ENCODE measurements around the gene CAMSAP1.

CAMSAP1 gene

DNA sequence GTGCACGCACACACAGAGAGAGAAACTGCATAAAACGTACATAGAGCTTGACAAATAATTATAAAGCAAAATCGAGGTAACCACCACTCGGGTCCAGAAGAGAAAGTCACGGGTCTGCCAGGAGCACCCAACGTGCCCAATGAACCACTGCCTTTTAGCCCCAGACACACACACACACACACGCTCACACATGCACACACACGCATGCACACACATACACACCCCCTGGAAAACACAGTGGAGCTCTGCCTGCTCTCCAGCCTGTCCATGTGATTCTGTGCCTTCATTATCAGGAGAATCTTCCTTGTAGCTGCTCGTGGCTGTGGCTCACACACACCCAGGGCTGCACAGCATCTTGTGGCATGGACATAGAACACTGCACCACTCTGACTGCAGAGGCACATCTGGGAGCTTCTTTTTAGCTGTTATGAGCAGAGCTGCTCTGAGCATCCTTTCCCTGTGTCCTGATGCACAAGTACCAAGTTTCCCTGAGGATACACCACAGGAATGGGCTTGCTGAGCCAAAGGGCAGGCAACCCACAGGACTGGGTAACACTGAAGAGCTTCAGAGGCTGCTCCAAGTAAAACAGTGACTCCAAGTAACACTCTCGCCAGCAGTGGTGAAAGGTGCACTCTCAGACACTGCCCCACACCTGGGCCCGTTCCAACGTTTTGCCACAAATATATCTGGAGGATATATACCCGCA is 58.9 kb downstream of the CAMSAP1 start:
- TF ChIP-seq ZNF274 (IDR thresholded peaks at IDR 0.05; ENCODE audit: low read depth, low read length): no peak
- H3K4me3 ChIP-seq (ENCODE audit: low read length): no peak overlapping the region

DNA sequence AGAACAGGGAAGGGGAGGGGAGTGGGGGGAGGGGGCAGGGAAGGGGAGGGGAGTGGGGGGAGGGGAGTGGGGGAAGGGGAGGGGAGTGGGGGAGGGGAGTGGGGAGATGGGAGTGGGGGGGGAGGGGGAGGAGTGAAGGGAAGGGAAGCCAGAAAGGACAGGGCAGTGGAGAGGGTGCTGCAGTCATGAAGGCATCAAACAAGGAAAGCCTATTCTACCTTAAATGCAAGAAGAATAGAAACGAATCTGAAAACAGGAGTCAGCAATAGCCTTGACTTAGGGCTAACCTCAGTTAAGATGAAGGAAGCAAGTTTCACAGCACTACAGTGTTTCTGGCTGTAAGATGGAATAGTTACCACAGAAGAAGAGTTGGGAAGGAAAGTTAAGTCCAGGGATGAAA is 59.5 kb downstream of the CAMSAP1 start:
- H3K4me3 ChIP-seq (ENCODE audit: low read length): no peak overlapping the region
- no peak for TF ChIP-seq ZNF274 (IDR thresholded peaks at IDR 0.05; ENCODE audit: low read depth, low read length)

DNA sequence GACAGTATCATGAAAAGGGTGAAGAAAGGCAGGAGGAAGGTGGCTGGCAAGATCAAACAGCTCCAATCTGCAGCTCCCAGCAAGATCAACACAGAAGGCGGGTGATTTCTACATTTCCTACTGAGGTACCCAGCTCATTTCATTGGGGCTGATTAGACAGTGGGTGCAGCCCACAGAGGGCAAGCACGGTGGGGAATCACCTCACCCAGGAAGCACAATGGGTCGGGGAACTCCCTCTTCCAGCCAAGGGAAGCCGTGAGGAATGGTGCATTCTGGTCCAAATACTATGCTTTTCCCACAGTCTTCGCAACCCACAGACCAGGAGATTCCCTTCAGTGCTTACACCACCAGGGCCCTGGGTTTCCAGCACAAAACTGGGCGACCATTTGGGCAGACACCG is 66.8 kb downstream of the CAMSAP1 start:
- TF ChIP-seq ZNF274 (IDR thresholded peaks at IDR 0.05; ENCODE audit: low read depth, low read length): no peak

DNA sequence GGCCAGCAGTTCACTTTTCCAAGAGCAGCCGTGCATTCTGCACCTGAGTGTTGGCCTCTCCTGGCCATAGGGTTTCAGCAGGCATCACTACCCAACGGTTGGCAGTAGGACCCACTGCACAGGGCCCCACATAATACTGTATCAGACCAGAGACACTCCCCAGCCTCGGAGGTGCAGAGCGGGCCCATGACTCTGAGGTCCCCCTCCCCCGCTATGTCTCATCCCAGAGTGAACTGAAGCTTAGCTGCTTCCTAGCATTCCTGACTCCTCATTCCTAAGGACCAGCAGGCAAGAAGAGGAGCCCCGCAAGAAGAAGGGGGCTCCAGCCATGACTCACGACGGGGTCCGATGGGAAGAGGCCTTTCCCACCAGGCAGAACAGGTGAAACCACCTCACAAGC is 67.2 kb downstream of the CAMSAP1 start:
- H3K4me3 ChIP-seq (ENCODE audit: low read length): no peak overlapping the region
- TF ChIP-seq ZNF274 (IDR thresholded peaks at IDR 0.05; ENCODE audit: low read depth, low read length): no peak

More for the DNA sequence above, 66.8 kb downstream of the CAMSAP1 start:
- H3K4me3 ChIP-seq (ENCODE audit: low read length): no peak overlapping the region

DNA sequence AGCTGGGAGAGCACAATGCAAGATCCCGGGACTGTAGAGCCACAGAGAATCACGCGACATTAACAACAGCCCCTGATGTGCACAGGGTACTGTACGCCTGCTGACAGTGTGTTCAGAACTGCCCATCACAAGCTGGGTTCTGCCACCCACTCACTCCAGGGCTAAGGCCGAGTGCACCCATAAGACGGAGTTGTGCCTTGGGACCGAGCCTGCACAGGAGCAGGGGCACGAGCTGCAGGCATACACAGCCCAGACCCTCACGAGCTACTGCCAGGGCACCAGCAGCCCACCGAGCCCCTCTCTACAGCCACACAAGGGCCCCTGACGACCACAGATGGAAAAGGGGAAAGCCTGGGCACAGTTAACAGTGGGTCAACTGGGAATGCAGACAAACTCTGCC is 67.8 kb downstream of the CAMSAP1 start:
- no peak for TF ChIP-seq ZNF274 (IDR thresholded peaks at IDR 0.05; ENCODE audit: low read depth, low read length)
- H3K4me3 ChIP-seq (ENCODE audit: low read length): no peak overlapping the region

DNA sequence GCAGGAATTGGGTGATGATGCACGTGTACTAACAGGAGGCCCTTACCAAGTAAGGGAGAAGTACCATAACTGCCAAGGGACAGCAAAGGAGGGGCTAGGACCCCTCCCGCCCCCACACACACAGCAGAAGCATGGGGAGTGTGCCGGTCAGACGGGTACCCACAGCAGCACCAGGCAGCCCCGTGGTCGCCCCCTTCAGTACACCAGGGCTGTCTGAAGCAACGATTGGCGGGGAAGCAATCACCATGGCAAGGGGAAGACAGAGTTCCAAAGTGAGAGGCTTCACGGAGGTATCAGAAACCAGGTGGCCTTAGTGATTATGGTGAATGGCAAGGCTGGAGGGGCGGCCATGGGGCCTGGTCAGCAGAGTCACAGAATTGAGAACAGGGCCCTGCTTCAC is 72.2 kb downstream of the CAMSAP1 start:
- no peak overlapping the region for H3K4me3 ChIP-seq (ENCODE audit: low read length)

DNA sequence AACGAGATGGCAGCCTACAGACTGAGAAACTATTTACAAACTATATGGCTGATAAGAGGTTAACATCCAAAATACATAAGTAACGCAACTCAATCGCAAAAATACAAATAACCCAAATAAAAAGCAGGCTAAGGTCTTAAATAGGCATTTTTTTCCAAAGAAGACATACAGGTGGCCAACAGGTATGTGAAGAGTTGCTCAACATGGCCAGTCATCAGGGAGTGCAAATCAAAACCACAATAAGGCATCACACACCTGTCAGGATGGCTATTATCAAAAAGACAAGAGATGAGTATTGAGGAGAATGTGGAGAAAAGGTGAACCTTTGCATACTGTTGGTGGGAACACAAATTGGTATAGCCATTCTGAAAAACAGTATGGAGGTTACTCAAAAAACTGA is 73.5 kb downstream of the CAMSAP1 start:
- TF ChIP-seq ZNF274 (IDR thresholded peaks at IDR 0.05; ENCODE audit: low read depth, low read length): no peak
- H3K4me3 ChIP-seq (ENCODE audit: low read length): no peak overlapping the region

More for the DNA sequence above, 72.2 kb downstream of the CAMSAP1 start:
- TF ChIP-seq ZNF274 (IDR thresholded peaks at IDR 0.05; ENCODE audit: low read depth, low read length): no peak

DNA sequence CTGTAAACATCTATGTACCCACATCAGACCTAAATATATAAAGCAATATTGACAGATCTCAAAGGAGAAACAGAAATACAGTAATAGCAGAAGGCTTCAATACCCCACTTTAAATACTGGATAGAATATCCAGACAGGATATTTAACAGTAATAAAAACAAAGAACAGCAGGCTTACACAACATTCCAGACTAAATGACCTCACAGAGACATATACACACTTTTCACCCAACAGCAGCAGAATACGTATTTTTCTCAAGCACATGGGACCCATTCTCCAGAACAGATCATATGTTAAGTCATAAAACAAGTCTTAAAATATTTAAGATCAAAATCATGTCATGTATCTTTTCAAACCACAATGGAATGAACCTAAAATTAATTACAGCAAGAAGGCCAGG is 76.8 kb downstream of the CAMSAP1 start:
- no peak for TF ChIP-seq ZNF274 (IDR thresholded peaks at IDR 0.05; ENCODE audit: low read depth, low read length)
- no peak overlapping the region for H3K4me3 ChIP-seq (ENCODE audit: low read length)

DNA sequence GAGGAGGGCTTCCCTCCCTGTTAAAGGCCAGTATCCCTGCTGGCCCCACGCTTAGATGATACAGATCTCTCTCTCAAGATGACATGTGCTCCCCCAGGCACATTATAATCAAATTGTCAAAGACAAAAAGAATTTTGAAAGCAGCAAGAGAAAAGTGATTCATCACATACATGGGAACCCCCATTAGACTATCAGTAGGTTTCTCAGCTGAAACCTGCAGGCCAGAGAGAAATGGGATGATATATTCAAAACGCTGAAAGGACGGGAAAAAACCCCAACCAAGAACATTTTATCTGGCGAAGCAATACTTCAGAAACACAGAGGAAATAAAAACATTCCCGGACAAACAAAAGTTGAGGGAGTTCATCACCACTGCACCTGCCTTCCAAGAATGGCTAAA is 78.7 kb downstream of the CAMSAP1 start:
- TF ChIP-seq ZNF274 (IDR thresholded peaks at IDR 0.05; ENCODE audit: low read depth, low read length): no peak
- H3K4me3 ChIP-seq (ENCODE audit: low read length): no peak overlapping the region

DNA sequence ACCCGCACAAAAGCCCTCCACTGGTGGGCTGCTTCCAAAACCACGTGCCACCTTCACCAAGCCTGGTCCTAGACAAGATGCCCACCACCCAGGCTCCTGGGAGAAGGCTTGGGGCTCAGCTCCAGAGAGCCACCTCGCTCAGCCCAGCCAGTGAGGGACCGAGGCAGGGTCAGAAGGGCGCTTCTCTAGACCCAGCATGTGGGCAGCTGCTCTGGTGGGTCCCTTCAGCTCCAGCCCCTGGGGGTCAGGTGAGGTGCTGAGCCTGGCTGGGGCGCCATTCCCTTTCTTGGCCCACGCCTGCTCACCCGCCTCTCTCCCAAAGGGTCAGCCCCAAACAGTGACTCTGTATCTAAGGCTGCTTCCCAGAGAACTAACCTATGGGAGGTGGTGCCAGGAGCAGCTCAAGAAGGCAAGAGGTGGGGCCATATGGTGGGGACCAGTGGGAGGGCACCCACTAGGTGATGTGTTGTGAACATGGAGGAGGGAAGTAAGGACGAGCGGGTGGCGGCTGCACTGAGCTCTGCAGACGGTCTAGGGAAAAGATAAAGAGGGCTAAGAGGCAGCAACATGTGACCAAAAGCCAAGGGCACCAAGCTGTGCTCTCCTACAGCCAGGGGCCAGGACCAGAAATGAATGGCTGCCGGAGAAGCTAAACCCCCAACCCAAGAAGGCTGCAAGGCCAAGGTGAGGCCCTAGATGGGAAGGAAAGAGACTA is 79.3 kb downstream of the CAMSAP1 start:
- no peak for TF ChIP-seq ZNF274 (IDR thresholded peaks at IDR 0.05; ENCODE audit: low read depth, low read length)

DNA sequence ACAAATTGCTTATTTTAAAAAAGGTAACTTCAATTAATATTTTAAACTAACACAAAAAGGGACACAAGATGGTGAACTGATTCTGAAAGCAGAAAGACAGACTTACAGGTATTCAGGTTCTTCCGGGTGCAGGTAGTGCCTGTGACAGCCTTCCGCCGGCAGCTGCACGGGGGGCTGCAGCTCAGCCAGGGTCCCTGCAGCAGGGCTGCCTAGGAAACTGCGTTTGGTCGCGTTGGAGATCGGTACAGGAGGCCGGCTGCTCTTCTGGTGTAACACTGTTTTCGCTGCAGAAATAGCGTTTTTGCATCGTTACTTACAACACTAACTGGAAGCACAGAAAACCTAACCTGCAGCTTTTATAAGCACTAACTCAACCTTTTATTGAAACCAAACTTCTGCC is 80.0 kb downstream of the CAMSAP1 start:
- no peak overlapping the region for H3K4me3 ChIP-seq (ENCODE audit: low read length)
- TF ChIP-seq ZNF274 (IDR thresholded peaks at IDR 0.05; ENCODE audit: low read depth, low read length): no peak

More for the DNA sequence above, 79.3 kb downstream of the CAMSAP1 start:
- H3K4me3 ChIP-seq (ENCODE audit: low read length): no peak overlapping the region

DNA sequence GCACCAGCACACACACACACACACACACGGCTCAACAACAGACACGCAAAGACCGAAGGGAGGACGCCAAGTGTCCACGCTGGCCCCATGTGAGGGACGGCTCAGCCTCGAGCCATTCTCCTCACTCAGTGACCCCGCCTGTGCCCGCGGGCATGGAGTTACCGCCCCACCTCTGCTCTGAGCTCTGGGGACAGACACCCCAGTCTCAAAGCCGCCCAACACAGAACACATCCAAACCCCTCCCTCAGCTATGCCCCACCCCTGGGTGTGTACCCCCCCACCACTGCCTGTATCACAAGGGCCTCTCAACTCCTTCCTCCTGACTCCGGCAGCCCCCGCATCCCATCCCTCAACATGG is 81.2 kb downstream of the CAMSAP1 start:
- H3K4me3 ChIP-seq (ENCODE audit: low read length): no peak overlapping the region
- TF ChIP-seq ZNF274 (IDR thresholded peaks at IDR 0.05; ENCODE audit: low read depth, low read length): no peak

DNA sequence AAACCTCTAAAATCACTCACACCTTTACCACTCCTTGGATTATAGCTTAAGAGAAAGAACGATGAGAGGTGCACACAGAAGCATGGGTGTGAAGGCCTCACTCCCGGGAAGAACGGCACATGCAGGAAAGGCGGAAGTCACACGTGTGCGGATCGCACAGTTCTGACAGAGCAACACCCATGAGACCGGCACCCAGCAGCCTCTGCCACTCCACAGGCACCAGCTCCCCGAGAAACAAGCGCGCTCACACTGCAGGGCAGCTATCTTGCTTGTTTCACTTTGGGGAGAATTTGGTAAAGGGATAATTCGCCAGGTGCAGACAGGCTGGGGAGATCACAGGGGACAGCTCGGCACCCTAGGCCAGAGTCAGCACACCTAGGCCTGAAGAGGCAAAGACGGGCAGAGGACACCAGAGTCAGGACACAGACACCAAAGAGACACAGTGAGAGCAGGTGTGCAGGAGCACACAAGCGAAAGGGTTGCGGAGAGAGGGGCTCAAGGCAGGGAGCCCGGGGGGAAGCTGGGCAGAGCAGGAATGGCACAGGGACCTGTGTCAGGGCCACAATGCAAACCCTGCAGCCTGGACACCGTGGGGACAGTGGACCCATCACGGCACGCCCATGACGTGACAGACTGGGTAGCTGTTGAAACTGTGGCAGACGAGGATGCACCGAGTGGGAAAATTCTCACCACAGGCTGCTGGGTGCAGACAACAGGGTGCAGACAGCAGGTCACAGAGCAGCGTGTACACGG is 81.7 kb downstream of the CAMSAP1 start:
- no peak overlapping the region for H3K4me3 ChIP-seq (ENCODE audit: low read length)
- TF ChIP-seq ZNF274 (IDR thresholded peaks at IDR 0.05; ENCODE audit: low read depth, low read length): no peak

DNA sequence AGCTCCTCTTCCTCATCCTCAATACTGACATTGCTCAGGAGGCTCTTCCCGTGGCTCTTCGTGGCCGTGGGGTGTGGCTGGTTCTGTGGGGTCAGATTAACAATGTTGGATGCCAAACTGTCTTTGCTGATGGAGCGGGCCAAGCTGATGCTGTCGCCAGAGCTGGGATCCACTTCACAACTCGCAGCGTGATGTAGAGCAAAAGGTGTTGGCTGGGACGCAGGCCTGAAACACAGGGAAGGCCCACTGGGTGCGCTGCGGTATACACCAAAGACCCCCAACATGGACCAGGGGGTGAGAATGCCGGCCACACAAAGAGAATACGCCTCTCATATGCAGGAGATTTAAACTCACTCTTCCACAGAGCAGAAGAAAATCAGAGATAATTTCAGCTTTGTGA is 84.3 kb downstream of the CAMSAP1 start:
- no peak for TF ChIP-seq ZNF274 (IDR thresholded peaks at IDR 0.05; ENCODE audit: low read depth, low read length)
- H3K4me3 ChIP-seq (ENCODE audit: low read length): no peak overlapping the region

DNA sequence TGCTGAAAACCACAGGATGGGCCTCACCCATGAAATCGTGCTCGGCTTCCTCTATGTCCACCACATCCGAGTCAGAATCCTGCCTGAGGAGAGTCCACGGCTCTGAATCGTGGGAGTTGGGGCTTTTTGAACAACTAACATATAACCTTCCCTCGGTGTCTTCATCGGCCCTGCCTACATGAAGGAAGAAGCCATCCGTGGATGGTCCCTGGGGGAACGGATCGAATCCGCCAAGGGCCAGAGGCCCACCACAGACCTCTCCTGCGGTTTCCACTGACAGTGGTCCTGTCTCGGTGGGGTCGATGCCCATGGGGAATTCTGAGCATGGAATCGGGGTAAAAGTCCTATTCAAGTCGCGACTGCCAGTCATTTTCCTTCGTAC is 85.0 kb downstream of the CAMSAP1 start:
- TF ChIP-seq ZNF274 (IDR thresholded peaks at IDR 0.05; ENCODE audit: low read depth, low read length): no peak

More for the DNA sequence above, 85.0 kb downstream of the CAMSAP1 start:
- H3K4me3 ChIP-seq (ENCODE audit: low read length): no peak overlapping the region

Measured in GM08714 (cell line).